Kidney tubule cell (primary cell): Measurements from ENCODE around the gene HECTD4.
"Not testable (repeated sequence)": the region's sequence is repeated elsewhere in the genome, so short reads cannot be mapped to it uniquely, and the experiment has no call there.

Experiments used
- DNase-seq: peaks from one replicate; pipeline ENCODE4 v3.0.0-alpha.2; 2018; ENCODE audit warnings: low spot score

HECTD4 gene

GRCh38 chr12:112353393-112353792, 28.8 kb downstream of the HECTD4 start:
- DNase-seq = peak; percentile 44

GRCh38 chr12:112352921-112353320, 29.3 kb downstream of the HECTD4 start:
- DNase-seq = peak; percentile 29

GRCh38 chr12:112350593-112351592, 31.3 kb downstream of the HECTD4 start:
- DNase-seq = no peak

GRCh38 chr12:112349431-112349830, 32.8 kb downstream of the HECTD4 start:
- DNase-seq = no peak

- DNase-seq = not testable (repeated sequence)
These were observed 33.3 kb downstream of the HECTD4 start for GRCh38 chr12:112348926-112349325.

GRCh38 chr12:112347581-112347982, 34.6 kb downstream of the HECTD4 start:
- peak; percentile 76 for DNase-seq

GRCh38 chr12:112346194-112346593, 36.0 kb downstream of the HECTD4 start:
- no peak for DNase-seq

- DNase-seq = no peak
These were observed 38.0 kb downstream of the HECTD4 start for GRCh38 chr12:112344220-112344619.

- DNase-seq = no peak
These were observed 39.6 kb downstream of the HECTD4 start for GRCh38 chr12:112342587-112342986.

GRCh38 chr12:112341046-112341825, 41.0 kb downstream of the HECTD4 start:
- peak; percentile 12 for DNase-seq

GRCh38 chr12:112340230-112340629, 42.0 kb downstream of the HECTD4 start:
- DNase-seq = no peak

GRCh38 chr12:112334999-112335398, 47.2 kb downstream of the HECTD4 start:
- not testable (repeated sequence) for DNase-seq

- DNase-seq = no peak
These were observed 49.2 kb downstream of the HECTD4 start for GRCh38 chr12:112333019-112333418.

- no peak for DNase-seq
These were observed 50.3 kb downstream of the HECTD4 start for GRCh38 chr12:112331886-112332285.

- DNase-seq = no peak
These were observed 51.5 kb downstream of the HECTD4 start for GRCh38 chr12:112330706-112331105.

- DNase-seq = no peak
These were observed 53.6 kb downstream of the HECTD4 start for GRCh38 chr12:112328456-112329124.

- no peak for DNase-seq
These were observed 54.9 kb downstream of the HECTD4 start for GRCh38 chr12:112327209-112327938.

GRCh38 chr12:112325622-112326207, 56.5 kb downstream of the HECTD4 start:
- DNase-seq = no peak

GRCh38 chr12:112325157-112325556, 57.1 kb downstream of the HECTD4 start:
- DNase-seq = no peak

GRCh38 chr12:112322882-112323547, 59.2 kb downstream of the HECTD4 start:
- DNase-seq = no peak

GRCh38 chr12:112322441-112322840, 59.8 kb downstream of the HECTD4 start:
- no peak for DNase-seq
